ENCODE measurements around the gene C3.

C3 gene

GRCh38 chr19:6707011-6707657 lies 13.3 kb downstream of the C3 start:
- H3K4me3 ChIP-seq (replicated peaks; ENCODE audit: low read depth, low read length), result no peak overlapping the region
- H3K36me3 ChIP-seq (ENCODE audit: control insufficient read depth, insufficient read depth, low read length), result no peaks in the 10 kb centered on the region
- H3K27me3 ChIP-seq (replicated peaks; ENCODE audit: control insufficient read depth, insufficient read depth, low read length), result peaks cover 1% of the 10 kb centered on the region
- TF ChIP-seq CTCF (IDR thresholded peaks at IDR 0.05; ENCODE audit: insufficient read depth, low read length, poor library complexity, severe bottlenecking), result no peak
- no peak for DNase-seq (ENCODE audit: extremely low read depth, insufficient read length)

- no peak for TF ChIP-seq CTCF (IDR thresholded peaks at IDR 0.05; ENCODE audit: insufficient read depth, low read length, poor library complexity, severe bottlenecking)
- Histone ChIP-seq H3K36me3 (ENCODE audit: control insufficient read depth, insufficient read depth, low read length) (no peaks in the 10 kb centered on the region), H3K4me3 (replicated peaks; ENCODE audit: low read depth, low read length) (no peak overlapping the region), H3K27me3 (replicated peaks; ENCODE audit: control insufficient read depth, insufficient read depth, low read length) (peaks cover 1% of the 10 kb centered on the region)
- DNase-seq (ENCODE audit: extremely low read depth, insufficient read length), result no peak
Measured at GRCh38 chr19:6706633-6706958, 13.9 kb downstream of the C3 start.

GRCh38 chr19:6705931-6706632 lies 14.4 kb downstream of the C3 start:
- Histone ChIP-seq H3K27me3 (replicated peaks; ENCODE audit: control insufficient read depth, insufficient read depth, low read length) (peaks cover 1% of the 10 kb centered on the region), H3K4me3 (replicated peaks; ENCODE audit: low read depth, low read length) (no peak overlapping the region), H3K36me3 (ENCODE audit: control insufficient read depth, insufficient read depth, low read length) (no peaks in the 10 kb centered on the region)
- DNase-seq (ENCODE audit: extremely low read depth, insufficient read length), result no peak
- no peak for TF ChIP-seq CTCF (IDR thresholded peaks at IDR 0.05; ENCODE audit: insufficient read depth, low read length, poor library complexity, severe bottlenecking)

GRCh38 chr19:6700586-6701316 lies 19.7 kb downstream of the C3 start:
- Histone ChIP-seq H3K36me3 (ENCODE audit: control insufficient read depth, insufficient read depth, low read length) (no peaks in the 10 kb centered on the region), H3K27me3 (replicated peaks; ENCODE audit: control insufficient read depth, insufficient read depth, low read length) (no peaks in the 10 kb centered on the region), H3K4me3 (replicated peaks; ENCODE audit: low read depth, low read length) (no peak overlapping the region)
- DNase-seq (ENCODE audit: extremely low read depth, insufficient read length), result no peak
- TF ChIP-seq CTCF (IDR thresholded peaks at IDR 0.05; ENCODE audit: insufficient read depth, low read length, poor library complexity, severe bottlenecking), result no peak

- TF ChIP-seq CTCF (IDR thresholded peaks at IDR 0.05; ENCODE audit: insufficient read depth, low read length, poor library complexity, severe bottlenecking), result no peak
- Histone ChIP-seq H3K36me3 (ENCODE audit: control insufficient read depth, insufficient read depth, low read length) (no peaks in the 10 kb centered on the region), H3K27me3 (replicated peaks; ENCODE audit: control insufficient read depth, insufficient read depth, low read length) (no peaks in the 10 kb centered on the region), H3K4me3 (replicated peaks; ENCODE audit: low read depth, low read length) (no peak overlapping the region)
- DNase-seq (ENCODE audit: extremely low read depth, insufficient read length), result no peak
Measured at GRCh38 chr19:6699935-6700334, 20.5 kb downstream of the C3 start.

Measured in GM06990 (cell line).